Measurements from ENCODE around the gene ETS1.

DNA sequence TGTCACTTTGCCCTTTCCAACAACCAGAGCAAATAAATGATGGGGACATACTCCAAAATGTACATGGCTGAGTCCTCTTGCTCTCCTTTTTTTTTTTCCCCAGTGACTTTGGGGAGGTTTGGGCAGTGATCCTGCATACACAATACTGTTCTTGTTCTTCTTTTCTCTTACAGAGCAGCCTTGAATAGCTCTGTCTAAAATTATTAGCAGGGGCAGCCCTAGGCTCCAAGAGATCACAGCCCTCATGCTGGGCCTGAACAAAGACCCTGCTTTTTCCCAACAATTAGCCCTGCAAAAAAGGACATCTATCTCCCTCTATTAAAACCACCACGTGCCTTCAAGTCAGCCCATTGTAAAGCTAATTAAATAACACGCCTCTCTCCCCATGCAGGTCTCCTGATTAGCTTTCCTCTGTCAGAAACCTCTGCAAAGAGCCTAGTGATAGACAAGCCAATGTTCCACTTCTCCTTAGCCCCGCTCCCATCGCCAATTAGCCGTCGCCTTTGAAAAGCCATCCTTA is 54.7 kb downstream of the ETS1 start:
- TF ChIP-seq, protein P1, sequence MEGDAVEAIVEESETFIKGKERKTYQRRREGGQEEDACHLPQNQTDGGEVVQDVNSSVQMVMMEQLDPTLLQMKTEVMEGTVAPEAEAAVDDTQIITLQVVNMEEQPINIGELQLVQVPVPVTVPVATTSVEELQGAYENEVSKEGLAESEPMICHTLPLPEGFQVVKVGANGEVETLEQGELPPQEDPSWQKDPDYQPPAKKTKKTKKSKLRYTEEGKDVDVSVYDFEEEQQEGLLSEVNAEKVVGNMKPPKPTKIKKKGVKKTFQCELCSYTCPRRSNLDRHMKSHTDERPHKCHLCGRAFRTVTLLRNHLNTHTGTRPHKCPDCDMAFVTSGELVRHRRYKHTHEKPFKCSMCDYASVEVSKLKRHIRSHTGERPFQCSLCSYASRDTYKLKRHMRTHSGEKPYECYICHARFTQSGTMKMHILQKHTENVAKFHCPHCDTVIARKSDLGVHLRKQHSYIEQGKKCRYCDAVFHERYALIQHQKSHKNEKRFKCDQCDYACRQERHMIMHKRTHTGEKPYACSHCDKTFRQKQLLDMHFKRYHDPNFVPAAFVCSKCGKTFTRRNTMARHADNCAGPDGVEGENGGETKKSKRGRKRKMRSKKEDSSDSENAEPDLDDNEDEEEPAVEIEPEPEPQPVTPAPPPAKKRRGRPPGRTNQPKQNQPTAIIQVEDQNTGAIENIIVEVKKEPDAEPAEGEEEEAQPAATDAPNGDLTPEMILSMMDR (IDR thresholded peaks at IDR 0.05; ENCODE audit: poor library complexity): no peak
- TF ChIP-seq EZH2 (IDR thresholded peaks at IDR 0.05; ENCODE audit: borderline replicate concordance): no peak
